ENCODE measurements around the gene CASP2.

DNA sequence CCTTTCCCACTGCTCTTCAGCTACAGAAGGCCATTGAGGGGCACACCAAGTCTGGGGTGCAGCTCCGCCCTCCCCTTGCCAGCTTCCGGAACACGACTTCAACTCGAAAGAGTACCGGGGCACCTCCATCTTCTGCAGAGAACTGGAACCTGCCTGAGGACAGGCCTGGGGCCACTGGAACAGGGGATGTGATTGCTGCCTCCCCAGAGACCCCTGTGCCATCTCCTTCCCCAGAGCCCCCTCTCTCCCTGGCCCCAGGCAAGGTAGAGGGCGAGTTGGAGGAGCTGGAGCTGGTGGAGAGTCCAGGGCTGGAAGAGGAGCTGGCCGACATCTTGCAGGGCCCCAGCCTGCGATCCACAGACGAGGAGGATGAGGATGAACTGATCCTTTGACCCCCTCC is 63.4 kb downstream of the CASP2 start:
- TF ChIP-seq, protein P1, sequence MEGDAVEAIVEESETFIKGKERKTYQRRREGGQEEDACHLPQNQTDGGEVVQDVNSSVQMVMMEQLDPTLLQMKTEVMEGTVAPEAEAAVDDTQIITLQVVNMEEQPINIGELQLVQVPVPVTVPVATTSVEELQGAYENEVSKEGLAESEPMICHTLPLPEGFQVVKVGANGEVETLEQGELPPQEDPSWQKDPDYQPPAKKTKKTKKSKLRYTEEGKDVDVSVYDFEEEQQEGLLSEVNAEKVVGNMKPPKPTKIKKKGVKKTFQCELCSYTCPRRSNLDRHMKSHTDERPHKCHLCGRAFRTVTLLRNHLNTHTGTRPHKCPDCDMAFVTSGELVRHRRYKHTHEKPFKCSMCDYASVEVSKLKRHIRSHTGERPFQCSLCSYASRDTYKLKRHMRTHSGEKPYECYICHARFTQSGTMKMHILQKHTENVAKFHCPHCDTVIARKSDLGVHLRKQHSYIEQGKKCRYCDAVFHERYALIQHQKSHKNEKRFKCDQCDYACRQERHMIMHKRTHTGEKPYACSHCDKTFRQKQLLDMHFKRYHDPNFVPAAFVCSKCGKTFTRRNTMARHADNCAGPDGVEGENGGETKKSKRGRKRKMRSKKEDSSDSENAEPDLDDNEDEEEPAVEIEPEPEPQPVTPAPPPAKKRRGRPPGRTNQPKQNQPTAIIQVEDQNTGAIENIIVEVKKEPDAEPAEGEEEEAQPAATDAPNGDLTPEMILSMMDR (IDR thresholded peaks at IDR 0.05 in 2 of 3, conservative IDR thresholded peaks at IDR 0.05 in 1 of 3; ENCODE audit: borderline replicate concordance in 1 of 3, insufficient read depth in 1 of 3, low read depth in 2 of 3, low read length in 2 of 3): no peak
- TF ChIP-seq EZH2phosphoT487 (IDR thresholded peaks at IDR 0.05; ENCODE audit: borderline replicate concordance): no peak
- TF ChIP-seq, protein P2, sequence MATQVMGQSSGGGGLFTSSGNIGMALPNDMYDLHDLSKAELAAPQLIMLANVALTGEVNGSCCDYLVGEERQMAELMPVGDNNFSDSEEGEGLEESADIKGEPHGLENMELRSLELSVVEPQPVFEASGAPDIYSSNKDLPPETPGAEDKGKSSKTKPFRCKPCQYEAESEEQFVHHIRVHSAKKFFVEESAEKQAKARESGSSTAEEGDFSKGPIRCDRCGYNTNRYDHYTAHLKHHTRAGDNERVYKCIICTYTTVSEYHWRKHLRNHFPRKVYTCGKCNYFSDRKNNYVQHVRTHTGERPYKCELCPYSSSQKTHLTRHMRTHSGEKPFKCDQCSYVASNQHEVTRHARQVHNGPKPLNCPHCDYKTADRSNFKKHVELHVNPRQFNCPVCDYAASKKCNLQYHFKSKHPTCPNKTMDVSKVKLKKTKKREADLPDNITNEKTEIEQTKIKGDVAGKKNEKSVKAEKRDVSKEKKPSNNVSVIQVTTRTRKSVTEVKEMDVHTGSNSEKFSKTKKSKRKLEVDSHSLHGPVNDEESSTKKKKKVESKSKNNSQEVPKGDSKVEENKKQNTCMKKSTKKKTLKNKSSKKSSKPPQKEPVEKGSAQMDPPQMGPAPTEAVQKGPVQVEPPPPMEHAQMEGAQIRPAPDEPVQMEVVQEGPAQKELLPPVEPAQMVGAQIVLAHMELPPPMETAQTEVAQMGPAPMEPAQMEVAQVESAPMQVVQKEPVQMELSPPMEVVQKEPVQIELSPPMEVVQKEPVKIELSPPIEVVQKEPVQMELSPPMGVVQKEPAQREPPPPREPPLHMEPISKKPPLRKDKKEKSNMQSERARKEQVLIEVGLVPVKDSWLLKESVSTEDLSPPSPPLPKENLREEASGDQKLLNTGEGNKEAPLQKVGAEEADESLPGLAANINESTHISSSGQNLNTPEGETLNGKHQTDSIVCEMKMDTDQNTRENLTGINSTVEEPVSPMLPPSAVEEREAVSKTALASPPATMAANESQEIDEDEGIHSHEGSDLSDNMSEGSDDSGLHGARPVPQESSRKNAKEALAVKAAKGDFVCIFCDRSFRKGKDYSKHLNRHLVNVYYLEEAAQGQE (IDR thresholded peaks at IDR 0.05; ENCODE audit: low read depth): no peak

All from HCT116 (cell line).